GM21447 (cell line): ENCODE data around the gene WDR35.
"Not testable (repeated sequence)": the region's sequence is repeated elsewhere in the genome, so short reads cannot be mapped to it uniquely, and the experiment has no call there.

Experiments
- ATAC-seq: cut with Tn5 transposase; IDR thresholded peaks from one replicate; pipeline ENCODE4 v1.9.1; 2021; ENCODE audit not compliant: unreplicated experiment

Gene WDR35

DNA sequence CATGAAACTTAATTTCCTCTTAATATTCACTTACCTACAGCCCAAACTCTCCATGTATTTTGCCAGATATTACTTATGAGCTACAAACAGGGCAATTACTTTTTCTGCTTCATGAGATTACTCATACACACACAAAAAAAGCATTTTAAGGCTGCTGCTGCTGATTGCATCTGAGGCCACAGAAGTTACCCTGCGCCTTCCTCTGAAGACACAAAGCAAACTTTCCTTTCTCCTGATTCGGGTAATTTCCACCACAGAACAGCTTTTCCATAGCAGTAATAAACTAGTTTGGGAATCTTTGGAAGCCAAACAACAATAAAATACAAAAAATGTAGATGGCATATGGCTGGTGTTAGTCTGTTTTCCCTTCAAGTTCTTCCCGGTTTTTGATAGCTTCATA is 94.4 kb downstream of the WDR35 start:
- ATAC-seq, result no peak

- peak; percentile 6 for ATAC-seq
Measured at GRCh38 chr2:19894134-19894792, 95.6 kb downstream of the WDR35 start.

- ATAC-seq, result peak; percentile 83
Measured at GRCh38 chr2:19893520-19894133, 96.3 kb downstream of the WDR35 start.

- ATAC-seq, result not testable (repeated sequence)
Measured at GRCh38 chr2:19891971-19892370, 97.9 kb downstream of the WDR35 start.

GRCh38 chr2:19890104-19890503 is 99.8 kb downstream of the WDR35 start:
- ATAC-seq, result no peak

GRCh38 chr2:19888831-19889230 is 101.1 kb downstream of the WDR35 start:
- no peak for ATAC-seq

GRCh38 chr2:19887510-19887909 is 102.4 kb downstream of the WDR35 start:
- no peak for ATAC-seq

GRCh38 chr2:19886261-19886660 is 103.6 kb downstream of the WDR35 start:
- no peak for ATAC-seq

DNA sequence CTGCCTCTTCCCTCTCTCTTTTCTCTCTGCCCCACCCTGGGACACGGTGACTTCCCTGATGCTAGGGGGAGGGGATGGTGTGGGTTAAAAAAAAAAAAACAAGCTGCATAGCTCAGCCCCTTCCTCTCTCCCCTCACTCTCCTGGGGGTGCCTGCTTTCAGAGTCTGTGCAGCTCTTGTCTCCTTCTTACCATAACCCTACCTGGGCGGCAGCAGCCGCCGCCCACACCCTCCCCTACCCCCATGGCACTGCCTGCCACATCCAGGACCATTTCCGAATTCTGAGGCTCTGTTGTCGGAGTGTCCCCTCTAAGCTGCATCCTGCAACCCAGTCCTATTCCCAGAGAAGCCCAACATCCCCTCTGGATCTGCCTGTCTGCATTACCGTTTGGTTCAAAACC is 104.1 kb downstream of the WDR35 start:
- no peak for ATAC-seq

DNA sequence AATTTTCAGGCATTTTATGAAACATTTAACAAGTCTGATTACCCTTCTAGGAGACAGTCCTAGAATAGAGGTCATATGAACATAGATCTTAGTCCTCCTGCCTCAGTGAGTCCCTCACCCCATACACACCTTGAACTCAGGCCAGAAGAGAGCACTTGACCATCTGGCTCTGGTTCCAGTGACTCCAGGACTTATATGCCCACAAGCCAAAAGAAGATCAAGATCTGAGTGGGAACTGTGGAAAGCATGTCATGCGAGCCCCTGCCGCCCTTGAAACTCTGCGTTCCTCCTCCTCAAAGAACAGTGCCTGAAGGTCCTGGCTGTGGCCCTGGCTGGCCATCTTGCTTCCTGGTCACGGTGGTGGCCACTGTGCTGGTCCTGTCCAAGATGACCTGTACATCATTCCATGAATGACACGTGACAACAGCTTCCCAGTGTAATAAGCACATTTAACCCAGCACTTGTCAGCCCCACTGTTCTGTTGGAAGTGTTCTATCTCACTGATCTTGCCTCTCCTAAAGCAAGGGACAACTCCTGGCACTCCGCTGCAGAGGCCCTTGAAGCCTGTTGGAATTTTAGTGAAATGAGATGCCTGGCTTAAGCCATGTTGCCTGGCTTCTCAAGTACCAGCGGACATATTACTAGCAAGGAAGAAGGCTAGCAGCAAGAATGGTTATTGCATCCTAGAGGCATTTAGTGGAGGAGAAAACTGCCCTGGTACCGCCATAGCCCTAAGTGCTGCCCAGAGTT is 105.8 kb downstream of the WDR35 start:
- ATAC-seq, result no peak

GRCh38 chr2:19883486-19883885 is 106.4 kb downstream of the WDR35 start:
- ATAC-seq, result no peak

DNA sequence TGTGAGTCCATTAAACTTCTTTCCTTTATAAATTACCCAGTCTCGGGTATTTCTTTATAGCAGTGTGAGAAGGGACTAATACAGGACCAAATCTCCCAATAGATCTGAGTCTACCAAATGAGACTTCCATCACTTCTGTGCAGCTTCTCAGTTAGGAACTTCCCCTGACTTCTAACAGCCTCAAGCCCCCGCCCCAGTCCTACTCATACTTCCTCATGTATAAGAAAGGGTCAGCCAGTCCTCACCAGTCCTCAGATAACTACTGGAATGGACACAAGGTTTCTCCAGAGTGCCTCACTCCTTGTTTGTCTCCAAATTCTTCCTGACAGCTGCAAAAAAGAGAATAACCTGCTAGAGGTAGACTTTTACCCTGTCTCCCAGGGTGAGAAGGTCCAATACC is 107.6 kb downstream of the WDR35 start:
- no peak for ATAC-seq

DNA sequence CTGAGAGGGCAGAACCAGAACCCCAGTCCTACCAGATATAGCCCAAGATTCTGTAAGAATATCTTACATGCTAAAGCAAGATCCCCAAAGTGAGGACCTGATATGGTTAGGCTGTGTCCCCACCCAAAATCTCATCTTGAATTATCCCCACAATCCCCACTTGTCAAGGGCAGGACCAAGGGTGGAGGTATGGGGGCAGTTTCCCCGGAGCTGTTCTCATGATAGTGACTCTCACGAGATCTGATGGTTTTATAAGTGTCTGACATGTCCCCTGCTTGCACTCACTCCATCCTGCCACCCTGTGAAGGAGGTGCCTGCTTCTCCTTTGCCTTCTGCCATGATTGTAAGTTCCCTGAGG is 108.0 kb downstream of the WDR35 start:
- ATAC-seq, result no peak

- no peak for ATAC-seq
Measured at GRCh38 chr2:19881221-19881907, 108.5 kb downstream of the WDR35 start.

GRCh38 chr2:19880191-19880590 is 109.7 kb downstream of the WDR35 start:
- ATAC-seq, result not testable (repeated sequence)

DNA sequence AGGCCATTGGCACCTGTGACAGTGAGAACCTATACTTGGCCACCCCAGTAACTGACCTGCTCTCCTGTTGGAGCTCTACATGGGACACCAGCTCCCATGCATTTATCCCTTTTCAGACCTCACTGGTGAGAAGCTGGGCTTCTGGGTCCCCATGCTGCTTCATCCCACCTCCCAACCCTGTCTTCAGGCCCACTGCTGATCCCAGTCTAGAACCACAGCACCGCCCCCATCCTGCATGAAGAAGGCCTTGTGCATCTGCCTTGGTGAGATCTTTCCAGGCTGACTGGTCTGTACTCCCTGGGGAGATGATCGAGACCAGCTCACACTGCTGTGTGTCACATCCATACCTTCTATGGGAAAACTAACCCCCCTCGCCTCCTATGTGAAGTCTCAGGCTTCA is 110.8 kb downstream of the WDR35 start:
- ATAC-seq, result no peak

DNA sequence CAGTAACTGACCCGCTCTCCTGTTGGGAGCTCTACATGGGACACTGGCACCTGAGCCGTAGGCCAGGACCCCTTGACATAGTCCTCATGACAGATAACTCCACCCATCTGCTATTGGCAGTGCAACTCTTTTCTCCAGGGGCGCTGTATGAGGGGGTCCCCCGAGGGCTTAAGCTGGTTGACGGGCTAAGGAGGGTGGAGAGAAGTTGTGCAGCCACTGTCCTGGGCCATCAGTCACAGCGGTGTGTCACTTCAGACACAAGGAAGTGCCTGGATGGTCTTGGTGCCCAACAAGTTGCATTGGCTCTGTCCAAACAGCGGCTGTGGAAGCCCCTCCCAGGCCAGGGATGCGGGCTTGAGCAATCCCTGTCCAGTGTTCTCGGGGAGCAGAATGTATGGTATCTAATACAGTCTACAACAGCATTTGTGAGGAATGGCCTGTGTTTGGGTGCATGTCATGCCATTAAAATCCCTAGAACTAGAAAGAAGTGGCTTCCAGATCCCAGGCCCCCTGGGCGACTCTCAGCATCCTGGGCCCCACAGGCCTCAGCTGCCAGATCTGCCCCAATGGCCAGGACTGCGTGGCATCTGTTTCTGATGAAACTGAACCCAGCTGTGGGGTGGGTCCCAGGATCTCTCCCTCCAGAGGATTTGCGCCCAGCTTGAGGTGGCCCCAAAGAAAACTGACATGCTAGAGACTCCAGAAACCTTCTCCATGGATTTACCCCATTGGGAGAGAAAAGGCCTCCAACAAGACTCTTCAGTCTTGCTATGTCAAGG is 111.4 kb downstream of the WDR35 start:
- no peak for ATAC-seq

- ATAC-seq, result no peak
Measured at GRCh38 chr2:19876751-19877150, 113.2 kb downstream of the WDR35 start.

DNA sequence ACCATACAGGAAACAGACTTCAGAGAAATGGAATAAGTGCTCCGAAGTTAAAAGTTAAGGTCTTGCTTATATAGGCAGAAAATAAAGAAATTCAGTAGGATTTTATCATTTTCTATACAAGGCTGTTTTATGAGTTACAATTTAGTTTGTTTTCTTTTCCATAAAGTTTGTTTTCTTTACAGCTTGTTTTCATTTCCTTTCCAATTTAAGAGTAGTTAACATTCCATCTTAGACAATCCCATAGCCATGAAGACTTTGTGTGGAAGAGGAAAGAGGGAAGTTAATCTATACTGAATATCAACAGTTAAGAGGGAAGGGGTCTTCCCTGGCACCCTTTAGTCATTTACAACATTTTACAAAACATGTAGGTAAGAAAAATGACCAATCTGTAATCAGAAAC is 114.6 kb downstream of the WDR35 start:
- no peak for ATAC-seq

GRCh38 chr2:19874726-19875125 is 115.2 kb downstream of the WDR35 start:
- ATAC-seq, result no peak

- no peak for ATAC-seq
Measured at GRCh38 chr2:19873014-19873413, 116.9 kb downstream of the WDR35 start.
